Stimulated activated naive CD4-positive, alpha-beta T cell (primary cell): ENCODE results near the gene HOOK2.
"Not testable (repeated sequence)": the region's sequence is repeated elsewhere in the genome, so short reads cannot be mapped to it uniquely, and the experiment has no call there.

Experiments used
- DNase-seq, 6 experiments: peaks; one replicate each; lab custom pipeline; 2025; lab: John Stamatoyannopoulos, UW

Gene HOOK2

DNA sequence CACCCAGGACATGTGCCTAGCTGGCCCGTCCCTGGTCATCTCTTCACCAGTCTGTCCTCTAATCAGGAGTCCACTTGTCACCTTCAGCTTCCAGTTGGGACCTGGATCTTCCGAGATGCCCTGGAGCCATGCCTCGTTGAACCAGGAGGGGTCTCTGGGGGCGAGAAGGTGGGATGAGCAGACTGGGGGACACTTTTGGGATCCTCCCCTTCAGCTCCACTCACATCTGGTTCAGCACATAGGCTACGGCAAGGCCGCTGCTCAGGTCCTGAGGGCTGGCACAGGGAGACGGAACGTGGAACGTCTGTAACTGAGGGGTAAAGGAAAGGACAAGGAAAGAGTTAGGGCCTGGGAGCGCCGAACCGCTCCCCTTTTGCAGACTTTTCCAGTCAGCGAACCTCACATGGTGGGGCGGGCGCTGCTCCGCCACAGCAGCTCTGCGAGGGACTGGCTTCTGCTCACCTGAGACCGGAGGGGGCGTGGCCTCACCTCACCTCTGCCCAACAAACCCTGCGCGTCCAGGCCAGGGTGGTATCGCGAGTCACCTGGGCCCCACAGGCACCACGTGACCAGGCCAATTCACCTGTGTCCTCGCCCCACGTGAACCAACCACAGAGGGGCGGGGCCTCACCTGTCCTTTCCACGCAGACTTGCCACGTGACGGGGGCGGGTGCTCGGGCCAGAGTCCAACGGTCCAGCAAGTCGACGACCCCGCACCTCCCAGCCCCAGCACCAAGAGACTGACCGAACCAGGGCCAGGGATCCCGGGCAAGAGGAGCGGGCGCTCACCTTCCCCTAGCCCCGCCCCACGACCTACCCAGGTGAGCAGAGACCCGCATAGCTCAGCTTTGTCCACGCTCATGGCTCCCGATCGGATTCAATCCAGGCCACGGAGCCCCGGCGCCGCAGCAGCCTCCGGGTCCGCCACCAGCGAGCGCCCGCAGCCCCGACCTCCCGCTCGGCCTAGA is at the start of gene HOOK2:
TSS of gene HOOK2 (minus strand) at position 965 of the 968 bp plus-strand sequence. CDS start at position 862, 103 bp downstream.
- DNase-seq = peak in 4 of 6 experiments; percentile 39 to 64 (median 60)

DNA sequence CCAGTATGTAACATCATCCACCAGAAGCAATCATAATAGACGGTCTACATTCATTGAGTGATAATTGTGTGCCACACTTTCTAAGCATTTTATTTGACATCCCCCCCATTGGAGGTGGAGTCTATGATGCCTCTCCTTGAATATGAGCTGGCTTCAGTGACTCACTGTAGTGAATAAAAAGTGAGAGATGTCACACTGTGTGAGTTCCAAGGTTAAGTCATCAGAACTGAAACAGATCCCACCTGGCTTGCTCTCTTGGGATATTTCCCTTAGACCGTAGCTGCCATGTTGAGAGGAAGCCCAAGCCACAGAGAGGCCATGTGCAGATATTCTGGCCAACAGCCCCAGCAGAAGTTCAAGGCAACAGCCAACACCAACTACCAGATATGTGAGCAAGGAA is 46.4 kb upstream of the HOOK2 start:
- no peak for DNase-seq

GRCh38 chr19:12817810-12818209 is 42.5 kb upstream of the HOOK2 start:
- DNase-seq = not testable (repeated sequence)

DNA sequence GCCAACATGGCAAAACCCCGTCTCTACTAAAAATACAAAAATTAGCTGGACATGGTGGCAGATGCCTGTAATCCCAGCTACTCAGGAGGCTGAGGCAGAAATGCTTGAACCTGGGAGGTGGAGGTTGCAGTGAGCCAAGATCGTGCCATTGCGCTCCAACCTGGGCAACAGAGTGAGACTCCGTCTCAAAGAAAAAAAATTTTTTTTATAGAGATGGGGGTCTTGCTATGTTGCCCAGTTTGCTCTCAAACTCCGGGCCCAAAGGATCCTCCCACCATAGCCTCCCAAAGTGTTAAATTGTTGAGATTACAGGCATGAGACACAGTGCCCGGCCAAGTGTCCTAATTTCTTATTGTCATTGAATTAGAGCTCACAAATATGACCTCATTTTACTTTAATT is 41.8 kb upstream of the HOOK2 start:
- DNase-seq = not testable (repeated sequence)

- no peak for DNase-seq
Observed at GRCh38 chr19:12815088-12815487, 39.7 kb upstream of the HOOK2 start.

GRCh38 chr19:12806242-12807081 is 31.1 kb upstream of the HOOK2 start, which contains the start of gene RNASEH2A:
Gene RNASEH2A (plus strand): TSS chr19:12806584. CDS start chr19:12806674, 90 bp downstream.
- peak; percentile 66 to 83 (median 79) for DNase-seq

- DNase-seq = no peak
Observed at GRCh38 chr19:12804051-12804450, 28.7 kb upstream of the HOOK2 start.

DNA sequence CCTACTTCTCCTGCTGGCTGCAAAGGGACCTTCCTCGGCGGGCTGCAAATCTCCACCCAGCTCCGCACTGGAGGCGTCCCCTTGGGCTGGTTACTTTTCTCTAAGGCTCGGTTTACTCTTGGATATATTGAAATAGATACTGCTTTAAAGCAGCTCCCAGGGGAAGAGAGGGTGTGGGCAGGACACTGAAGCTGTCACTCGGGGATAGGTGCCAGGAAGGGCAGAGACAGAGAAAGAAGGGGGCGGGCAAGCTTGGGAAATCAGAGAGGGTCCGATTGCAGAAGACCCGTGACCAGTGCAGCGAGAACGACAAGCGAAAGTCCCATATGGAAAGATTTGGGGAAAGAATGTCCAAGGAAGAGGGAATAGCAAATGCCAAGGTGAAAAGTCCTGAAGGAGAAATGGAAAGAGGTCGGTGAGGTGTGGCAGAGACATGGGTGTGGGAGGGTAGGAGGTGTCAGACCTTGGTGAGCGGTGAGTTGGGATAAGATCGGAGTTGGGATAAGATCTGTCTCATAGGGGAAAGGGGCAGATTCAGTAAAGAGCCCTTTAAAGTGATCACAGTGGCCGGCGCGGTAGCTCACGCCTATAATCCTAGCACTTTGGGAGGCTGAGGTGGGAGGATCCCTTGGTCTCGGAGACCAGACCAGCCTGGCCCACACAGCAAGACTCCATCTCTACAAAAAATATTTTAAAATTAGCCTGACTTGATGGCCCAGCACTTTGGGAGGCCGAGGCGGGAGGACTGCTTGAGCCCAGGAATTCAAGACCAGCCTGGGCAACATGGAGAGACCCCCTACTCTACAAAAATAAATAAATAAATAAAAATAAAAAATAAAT is 27.1 kb upstream of the HOOK2 start:
- no peak for DNase-seq

DNA sequence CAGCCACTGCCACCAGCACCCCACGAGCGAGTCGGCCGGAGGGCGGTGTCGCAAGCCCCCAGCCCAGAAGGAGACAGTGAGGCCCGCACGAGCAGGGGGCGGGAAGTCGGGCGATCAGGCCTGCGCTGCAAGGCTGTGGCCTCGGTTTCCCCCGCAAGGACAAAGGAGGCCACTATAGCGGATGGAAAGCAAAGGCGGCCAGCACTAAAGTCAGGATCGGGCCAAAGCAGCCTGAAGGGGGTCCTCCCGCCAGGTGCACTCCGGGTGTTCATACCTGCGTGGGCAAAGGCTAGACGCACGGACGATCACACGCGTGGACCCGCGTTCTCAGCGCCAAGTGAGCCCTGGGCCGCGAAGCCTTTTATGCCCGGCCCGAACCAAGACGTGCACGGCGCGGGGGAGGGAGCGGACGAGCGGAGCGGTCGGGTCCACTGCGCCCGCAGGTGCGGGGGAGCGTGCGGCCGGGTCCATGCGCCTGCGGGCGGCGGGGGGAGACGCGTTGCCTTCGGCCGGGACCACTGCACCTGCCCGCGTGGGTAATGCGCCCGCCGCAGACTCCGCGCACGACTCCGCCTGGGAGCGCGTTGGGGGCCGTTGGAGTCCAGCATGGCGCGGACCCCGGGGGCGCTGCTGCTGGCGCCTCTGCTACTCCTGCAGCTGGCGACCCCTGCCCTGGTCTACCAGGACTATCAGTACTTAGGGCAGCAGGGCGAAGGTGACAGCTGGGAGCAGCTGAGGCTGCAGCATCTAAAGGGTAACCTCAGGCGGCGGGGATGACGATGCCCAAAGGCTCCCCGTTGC is 26.3 kb upstream of the HOOK2 start, which contains the start of the genes PRDX2 and THSD8:
TSS of gene PRDX2 (minus strand) at position 335 of the 801 bp plus-strand sequence. CDS start 539 bp downstream, outside the sequence.
TSS of gene THSD8 (plus strand) at position 604 of the 801 bp plus-strand sequence. CDS start at position 607, 3 bp downstream.
- DNase-seq = peak; percentile 31 to 72 (median 57)

- DNase-seq = peak in 2 of 6 experiments; percentile 32
Observed at GRCh38 chr19:12800923-12801465, 25.6 kb upstream of the HOOK2 start.

GRCh38 chr19:12800466-12800770 is 25.1 kb upstream of the HOOK2 start:
- no peak for DNase-seq

DNA sequence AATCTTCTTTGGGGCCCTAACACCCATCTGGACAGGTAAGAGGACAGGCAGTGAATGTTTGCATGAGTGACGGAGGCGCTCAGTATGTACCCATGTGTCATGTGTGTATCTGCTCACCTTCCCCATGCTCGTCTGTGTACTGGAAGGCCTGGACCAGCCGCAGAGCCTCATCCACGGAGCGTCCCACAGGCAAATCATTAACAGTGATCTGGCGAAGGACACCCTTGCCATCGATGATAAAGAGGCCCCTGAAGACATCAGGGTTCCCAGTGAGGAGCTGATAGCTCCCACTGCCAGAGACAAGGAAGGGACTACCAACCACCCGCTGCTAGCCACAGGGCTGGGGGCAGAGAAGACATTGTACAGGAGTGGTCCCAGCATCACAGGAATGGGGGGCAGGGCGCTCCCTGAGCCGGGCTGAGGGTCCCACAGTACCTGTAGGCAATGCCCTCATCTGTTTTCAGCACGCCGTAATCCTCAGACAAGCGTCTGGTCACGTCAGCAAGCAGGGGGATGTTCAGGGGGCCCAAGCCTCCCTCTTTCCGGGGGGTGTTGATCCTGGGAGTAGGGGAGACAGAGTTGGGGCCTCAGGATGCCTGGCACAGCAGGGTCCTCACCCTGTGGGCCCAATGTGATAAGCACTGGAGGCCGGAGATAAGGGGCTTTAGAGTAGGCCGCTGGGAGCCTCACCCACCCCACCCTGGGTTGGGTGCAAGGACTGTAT is 24.6 kb upstream of the HOOK2 start:
- DNase-seq = no peak

DNA sequence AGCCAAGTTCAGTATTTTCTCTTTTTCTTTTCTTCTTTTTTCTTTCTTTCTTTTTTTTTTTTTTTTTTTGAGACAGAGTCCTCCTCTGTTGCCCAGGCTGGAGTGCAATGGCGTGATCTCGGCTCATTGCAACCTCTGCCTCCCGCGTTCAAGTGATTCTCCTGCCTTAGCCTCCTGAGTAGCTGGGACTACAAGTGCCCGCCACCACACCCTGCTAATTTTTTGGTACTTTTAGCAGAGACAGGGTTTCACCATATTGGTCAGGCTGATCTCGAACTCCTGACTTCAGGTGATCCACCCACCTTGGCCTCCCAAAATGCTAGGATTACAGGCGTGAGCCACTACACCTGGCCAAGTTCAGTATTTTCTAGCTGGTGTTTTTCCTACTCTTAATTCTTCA is 22.3 kb upstream of the HOOK2 start:
- not testable (repeated sequence) for DNase-seq

DNA sequence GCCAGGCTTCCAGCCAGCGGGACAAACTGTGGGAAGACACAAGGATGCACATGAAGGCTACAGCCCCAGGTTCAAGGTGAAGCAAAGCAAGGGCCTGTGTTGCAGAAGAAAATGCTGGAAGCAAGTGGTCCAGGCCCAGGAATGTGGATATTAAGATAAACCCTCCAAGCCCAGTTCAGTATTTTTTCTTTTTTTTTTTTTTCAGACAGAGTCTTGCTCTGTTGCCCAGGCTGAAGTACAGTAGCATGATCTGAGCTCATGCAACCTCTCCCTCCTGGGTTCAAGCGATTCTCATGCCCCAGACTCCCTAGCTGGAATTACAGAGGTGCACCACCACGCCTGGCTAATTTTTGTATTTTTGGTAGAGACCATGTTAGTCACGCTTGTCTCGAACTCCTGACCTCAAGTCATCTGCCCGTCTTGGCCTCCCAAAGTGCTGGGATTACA is 21.8 kb upstream of the HOOK2 start:
- DNase-seq = no peak

DNA sequence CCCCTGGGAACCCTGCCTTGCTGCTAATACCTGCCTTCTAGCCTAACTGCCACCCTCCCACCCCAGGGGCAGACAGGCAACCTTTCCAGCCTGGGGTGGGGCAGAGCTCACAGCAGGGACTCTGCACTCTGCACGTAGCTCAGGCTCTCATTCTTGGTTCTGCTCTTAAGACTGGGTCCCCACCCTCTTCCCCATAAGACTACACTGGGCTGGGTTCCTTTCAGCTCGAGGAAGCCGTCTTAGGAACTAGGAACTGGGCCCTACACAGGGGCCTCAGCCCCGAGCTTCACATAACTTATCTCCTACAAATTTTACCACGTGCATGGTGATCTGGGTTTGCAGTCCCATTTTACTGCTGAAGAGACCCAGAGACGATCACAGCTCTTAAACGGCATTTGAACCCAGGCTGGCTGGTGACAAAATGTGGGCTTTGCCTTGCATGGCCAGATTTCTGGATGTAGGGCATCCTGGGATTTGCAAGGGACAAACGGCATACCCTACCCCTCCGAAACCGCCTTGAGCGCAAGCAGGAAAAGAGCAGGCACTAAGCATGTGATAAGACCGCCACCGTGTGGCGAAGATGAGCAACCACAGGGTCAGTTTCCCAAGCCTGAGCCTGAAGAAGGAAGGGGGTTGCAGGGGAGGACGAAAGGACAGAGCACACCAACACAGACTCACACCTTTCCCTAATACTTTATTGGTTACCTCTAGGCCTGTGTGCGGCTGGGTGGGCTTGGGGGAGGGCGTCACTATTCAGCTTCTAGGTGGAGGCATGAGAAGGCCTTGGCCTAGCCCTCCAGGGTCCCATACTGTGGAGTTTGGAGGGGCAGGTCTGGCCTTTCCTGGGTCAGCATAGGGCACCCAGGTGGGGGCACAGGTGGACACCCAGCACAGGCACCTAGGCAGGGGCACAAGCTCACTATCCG is 21.1 kb upstream of the HOOK2 start:
- DNase-seq = peak; percentile 61 to 88 (median 65)

DNA sequence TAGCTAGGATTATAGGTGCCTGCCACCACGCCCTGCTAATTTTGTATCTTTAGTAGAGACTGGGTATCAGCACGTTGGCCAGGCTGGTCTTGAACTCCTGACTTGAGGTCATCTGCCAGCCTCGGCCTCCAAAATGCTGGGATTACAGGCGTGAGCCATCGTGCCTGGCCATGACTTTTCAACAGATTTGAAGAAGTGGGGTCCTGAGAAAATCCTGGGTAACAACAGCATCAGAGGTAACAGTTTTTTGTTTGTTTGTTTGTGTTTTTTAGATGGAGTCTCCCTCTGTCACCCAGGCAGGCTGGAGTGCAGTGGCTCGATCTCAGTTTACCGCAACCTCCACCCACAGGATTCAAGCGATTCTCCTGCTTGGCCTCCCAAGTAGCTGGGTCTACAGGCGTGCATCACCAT is 19.6 kb upstream of the HOOK2 start:
- no peak for DNase-seq

- peak; percentile 16 to 71 (median 34) for DNase-seq
Observed at GRCh38 chr19:12794196-12794941, 19.0 kb upstream of the HOOK2 start.
